ENCODE measurements around the gene NCAPG2. TPM values are rescaled to one million over a fixed set of nuclear protein-coding genes. Genes with fewer than 3 reads are reported as not detected.
A peak's percentile ranks its signal among the peaks of the same experiment; 100 is the strongest.

Gene NCAPG2
- polyA plus RNA-seq, 3 donors = 1.1 to 3.1 (median 1.7) TPM

- Mint-ChIP-seq H3K27me3 (ENCODE audit: low read depth in 3 of 3) (peaks cover 0 to 3% (median 2%) of the 10 kb centered on the region in 3 donors), H3K27ac (peak overlapping the region in 1 of 7 donors; percentile 23), H3K9me3 (peaks cover 0 to 2% (median 0%) of the 10 kb centered on the region in 7 donors), H3K4me1 (peaks cover 6% of the 10 kb centered on the region), H3K36me3 (no peaks in the 10 kb centered on the region), H3K4me3 (no peak overlapping the region)
- intact Hi-C loops (cut with micrococcal nuclease) = no loop called here
- H3K9me3 ChIP-seq (replicated peaks in 1 of 2; ENCODE audit: control insufficient read depth in 1 of 2, insufficient read depth in 1 of 2, low read length in 2 of 2) = no peaks in the 10 kb centered on the region
- 100% methylated on average over 6 of the region's 12 CpGs for WGBS (ENCODE audit: insufficient coverage)
- H3K4me3 ChIP-seq (replicated peaks in 1 of 3; ENCODE audit: low read depth in 2 of 3, low read length in 3 of 3) = no peak overlapping the region
- peaks cover 4 to 6% of the 10 kb centered on the region in 2 donors for H3K4me1 ChIP-seq (ENCODE audit: control insufficient read depth in 1 of 2, insufficient read depth in 2 of 2, low read length in 2 of 2)
- no peak for DNase-seq
- no peak overlapping the region for H3K9ac ChIP-seq (ENCODE audit: insufficient read depth, low read length, poor library complexity, severe bottlenecking)
- no peak overlapping the region for H2AFZ ChIP-seq (ENCODE audit: insufficient read depth, low read depth, low read length, poor library complexity, severe bottlenecking)
- no peaks in the 10 kb centered on the region for H3K27me3 ChIP-seq (ENCODE audit: control insufficient read depth in 2 of 2, insufficient read depth in 2 of 2, low read length in 2 of 2)
- H3K27ac ChIP-seq (ENCODE audit: low read depth in 1 of 2, low read length in 2 of 2) = no peak overlapping the region
- no peaks in the 10 kb centered on the region for H3K79me2 ChIP-seq (ENCODE audit: insufficient read depth, low read length)
- H3K4me2 ChIP-seq (replicated peaks; ENCODE audit: extremely low read depth, low read length, poor library complexity, severe bottlenecking) = no peak overlapping the region
- no peak for TF ChIP-seq CTCF (IDR thresholded peaks at IDR 0.05)
- H4K20me1 ChIP-seq (ENCODE audit: insufficient read depth, low read length) = no peaks in the 10 kb centered on the region
- no peaks in the 10 kb centered on the region for H3K36me3 ChIP-seq (replicated peaks in 1 of 2; ENCODE audit: control insufficient read depth in 1 of 2, insufficient read depth in 2 of 2, low read length in 2 of 2)
Observed at GRCh38 chr7:158723714-158724385, 19.2 kb upstream of the NCAPG2 start.

GRCh38 chr7:158723266-158723665 is 18.7 kb upstream of the NCAPG2 start:
- no peak overlapping the region for H3K9ac ChIP-seq (ENCODE audit: insufficient read depth, low read length, poor library complexity, severe bottlenecking)
- H3K4me3 Mint-ChIP-seq = no peak overlapping the region
- no peak for TF ChIP-seq CTCF (IDR thresholded peaks at IDR 0.05)
- H3K9me3 Mint-ChIP-seq = peaks cover 0 to 2% (median 0%) of the 10 kb centered on the region in 7 donors
- no peaks in the 10 kb centered on the region for H4K20me1 ChIP-seq (ENCODE audit: insufficient read depth, low read length)
- WGBS (ENCODE audit: insufficient coverage) = 100% methylated on average over 10 of the region's 13 CpGs
- H3K27me3 Mint-ChIP-seq (ENCODE audit: low read depth in 3 of 3) = peaks cover 0 to 3% (median 2%) of the 10 kb centered on the region in 3 donors
- H3K9me3 ChIP-seq (replicated peaks in 1 of 2; ENCODE audit: control insufficient read depth in 1 of 2, insufficient read depth in 1 of 2, low read length in 2 of 2) = no peaks in the 10 kb centered on the region
- no peak overlapping the region for H3K27ac ChIP-seq (ENCODE audit: low read depth in 1 of 2, low read length in 2 of 2)
- no peak overlapping the region for H3K4me3 ChIP-seq (replicated peaks in 1 of 3; ENCODE audit: low read depth in 2 of 3, low read length in 3 of 3)
- H3K4me1 ChIP-seq (ENCODE audit: control insufficient read depth in 1 of 2, insufficient read depth in 2 of 2, low read length in 2 of 2) = peaks cover 4 to 6% of the 10 kb centered on the region in 2 donors
- H3K36me3 Mint-ChIP-seq = no peaks in the 10 kb centered on the region
- no peak for DNase-seq
- H3K27me3 ChIP-seq (ENCODE audit: control insufficient read depth in 2 of 2, insufficient read depth in 2 of 2, low read length in 2 of 2) = no peaks in the 10 kb centered on the region
- peaks cover 6% of the 10 kb centered on the region for H3K4me1 Mint-ChIP-seq
- H3K36me3 ChIP-seq (replicated peaks in 1 of 2; ENCODE audit: control insufficient read depth in 1 of 2, insufficient read depth in 2 of 2, low read length in 2 of 2) = no peaks in the 10 kb centered on the region
- no peak overlapping the region for H2AFZ ChIP-seq (ENCODE audit: insufficient read depth, low read depth, low read length, poor library complexity, severe bottlenecking)
- peak overlapping the region in 2 of 7 donors; percentile 6 to 23 for H3K27ac Mint-ChIP-seq
- no peak overlapping the region for H3K4me2 ChIP-seq (replicated peaks; ENCODE audit: extremely low read depth, low read length, poor library complexity, severe bottlenecking)
- H3K79me2 ChIP-seq (ENCODE audit: insufficient read depth, low read length) = no peaks in the 10 kb centered on the region
- intact Hi-C loops (cut with micrococcal nuclease) = no loop called here
